Thyroid gland (tissue), 4 donors: ENCODE results near the gene DAB2IP. TPM values are rescaled to one million over a fixed set of nuclear protein-coding genes. Genes with fewer than 3 reads are reported as not detected.
A peak's percentile ranks its signal among the peaks of the same experiment; 100 is the strongest.

Source experiments
- DNase-seq, 2 donors: peaks; one replicate each; pipeline ENCODE4 v3.0.0-alpha.2; 2019
- H3K27ac ChIP-seq, 3 donors: fragments of 200-600 bp; sonication (generic); 1 replicate in 2 of 3; 2 replicates in 1 of 3; pipeline ENCODE4 v1.5.1; 2016 to 2019; ENCODE audit warnings: mild to moderate bottlenecking in 1 of 3, moderate library complexity in 1 of 3
- H3K27me3 ChIP-seq: fragments of 200-600 bp; sonication (generic); one replicate; pipeline ENCODE4 v1.5.1; 2019
- H3K36me3 ChIP-seq, 2 donors: fragments of 200-600 bp; sonication (generic); one replicate each; pipeline ENCODE4 v1.5.1; 2016 to 2019
- H3K4me1 ChIP-seq, 2 donors: fragments of 200-600 bp; sonication (generic); one replicate each; pipeline ENCODE4 v1.5.1; 2017 to 2019
- H3K4me3 ChIP-seq, 3 donors: fragments of 200-600 bp; sonication (generic); replicated peaks in 1 of 3; 1 replicate in 2 of 3; 2 replicates in 1 of 3; pipeline ENCODE4 v1.5.1; 2016; ENCODE audit warnings: mild to moderate bottlenecking in 1 of 3
- H3K9me3 ChIP-seq: fragments of 200-600 bp; sonication (generic); one replicate; pipeline ENCODE4 v1.5.1; 2017
- POLR2A ChIP-seq, 2 donors: fragments of 450-650 bp; IDR thresholded peaks; one replicate each; pipeline ENCODE4 v1.6.1; 2017; ENCODE audit warnings: antibody characterized with exemption in 2 of 2, mild to moderate bottlenecking in 2 of 2, moderate library complexity in 1 of 2
- WGBS, 2 donors: methylation state at CpG; one replicate each; pipeline ENCODE4 v1.1.5; 2017; 5-methylcytosine and 5-hydroxymethylcytosine counted together
- intact Hi-C: fragments of 100-400 bp; cut with DNase I; formaldehyde crosslinking; loops from one replicate; pipeline ENCODE4 v1.15.1; 2023
- total RNA-seq, 4 donors: library from RNA; depleted of rRNA; stranded (reverse); fragments of >200 nt; gene quantifications; one replicate each; pipeline ENCODE4 v1.2.3, GENCODE V29; 2016
- TF ChIP-seq, protein P1 (sequence below), 6 experiments: fragments of 200-600 bp in 3 of 6; fragments of 450-650 bp in 3 of 6; sonication (generic) in 3 of 6; IDR thresholded peaks; one replicate each; pipeline ENCODE4 v1.5.1; 2016 to 2019; ENCODE audit warnings: antibody characterized with exemption in 6 of 6, mild to moderate bottlenecking in 2 of 6, inconsistent platforms in 1 of 6, moderate library complexity in 1 of 6

DAB2IP gene
- total RNA-seq, 4 donors from 2014 or later, result 26.0 to 48.5 (median 38.2) TPM

DNA sequence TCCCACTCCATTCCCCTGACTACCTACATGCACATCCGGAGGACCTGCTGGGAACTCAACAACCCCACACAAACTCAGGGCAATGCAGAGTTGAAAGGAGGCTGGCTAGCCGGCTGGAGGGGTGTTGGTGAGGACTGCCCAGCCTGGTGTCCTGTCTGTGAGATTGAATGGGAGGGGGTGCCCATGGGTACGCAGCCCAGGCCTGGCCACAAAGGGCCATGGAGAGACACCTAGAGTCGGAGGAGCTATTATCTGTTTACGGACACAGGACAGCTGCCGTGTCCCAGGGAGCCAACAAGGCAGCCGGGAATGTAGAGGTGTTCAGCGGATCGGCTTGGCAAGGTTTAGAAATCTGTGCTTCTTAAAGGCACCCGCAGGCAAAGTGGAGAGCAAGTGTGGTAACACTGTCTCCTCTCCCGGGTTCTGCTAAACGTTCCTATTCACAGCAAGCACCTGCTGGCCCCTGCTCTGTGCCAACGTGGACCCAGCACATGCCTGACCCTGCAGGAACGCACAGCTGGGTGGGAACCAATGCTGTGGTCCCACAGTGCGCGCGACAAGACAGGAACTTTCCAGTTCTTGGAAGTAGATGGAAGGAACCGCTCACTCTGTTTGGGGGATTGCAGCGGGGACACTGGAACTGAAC is 166.7 kb downstream of the DAB2IP start:
- Histone ChIP-seq H3K27me3 (no peaks in the 10 kb centered on the region), H3K4me1 (peaks cover 7 to 14% of the 10 kb centered on the region in 2 donors), H3K27ac (no peak overlapping the region), H3K36me3 (no peaks in the 10 kb centered on the region), H3K9me3 (no peaks in the 10 kb centered on the region), H3K4me3 (no peak overlapping the region)
- intact Hi-C loops, result no loop called here
- DNase-seq, result no peak
- TF ChIP-seq, protein P1, sequence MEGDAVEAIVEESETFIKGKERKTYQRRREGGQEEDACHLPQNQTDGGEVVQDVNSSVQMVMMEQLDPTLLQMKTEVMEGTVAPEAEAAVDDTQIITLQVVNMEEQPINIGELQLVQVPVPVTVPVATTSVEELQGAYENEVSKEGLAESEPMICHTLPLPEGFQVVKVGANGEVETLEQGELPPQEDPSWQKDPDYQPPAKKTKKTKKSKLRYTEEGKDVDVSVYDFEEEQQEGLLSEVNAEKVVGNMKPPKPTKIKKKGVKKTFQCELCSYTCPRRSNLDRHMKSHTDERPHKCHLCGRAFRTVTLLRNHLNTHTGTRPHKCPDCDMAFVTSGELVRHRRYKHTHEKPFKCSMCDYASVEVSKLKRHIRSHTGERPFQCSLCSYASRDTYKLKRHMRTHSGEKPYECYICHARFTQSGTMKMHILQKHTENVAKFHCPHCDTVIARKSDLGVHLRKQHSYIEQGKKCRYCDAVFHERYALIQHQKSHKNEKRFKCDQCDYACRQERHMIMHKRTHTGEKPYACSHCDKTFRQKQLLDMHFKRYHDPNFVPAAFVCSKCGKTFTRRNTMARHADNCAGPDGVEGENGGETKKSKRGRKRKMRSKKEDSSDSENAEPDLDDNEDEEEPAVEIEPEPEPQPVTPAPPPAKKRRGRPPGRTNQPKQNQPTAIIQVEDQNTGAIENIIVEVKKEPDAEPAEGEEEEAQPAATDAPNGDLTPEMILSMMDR (IDR thresholded peaks at IDR 0.05), result no peak
- no peak for TF ChIP-seq POLR2A (IDR thresholded peaks at IDR 0.05)
- WGBS, 2 donors, result 80 to 94% methylated on average over 19 of the region's 19 CpGs

DNA sequence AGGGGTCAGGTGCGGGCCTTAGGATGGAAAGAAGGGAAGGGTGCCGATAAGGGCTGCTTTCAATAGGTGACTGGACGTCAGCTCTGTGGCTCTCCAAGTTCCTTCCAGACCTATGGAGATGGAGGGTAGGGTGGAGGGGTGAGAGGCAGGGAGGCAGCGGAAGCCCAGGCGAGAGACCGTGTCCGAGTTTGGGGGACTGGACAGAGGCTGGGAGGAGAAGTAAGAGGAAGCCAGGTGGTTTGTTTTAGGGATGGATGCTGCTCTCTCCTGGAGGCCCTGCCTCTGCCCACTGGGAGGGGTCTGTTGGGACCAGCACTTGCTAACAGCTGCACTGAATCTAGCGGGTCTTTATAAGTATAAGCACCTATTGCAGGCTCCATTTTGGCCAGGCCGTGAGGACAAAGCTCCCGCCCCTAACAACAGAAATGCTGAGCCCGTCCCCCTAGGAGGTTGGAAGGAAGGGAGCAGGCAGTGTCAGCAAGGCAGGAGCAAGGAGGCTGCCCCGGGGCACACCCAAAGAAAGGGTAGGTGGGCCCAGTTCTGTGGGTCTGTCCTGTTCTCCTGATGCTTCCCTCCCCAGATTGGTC is 167.5 kb downstream of the DAB2IP start:
- no peak for DNase-seq
- intact Hi-C loops, result no loop called here
- no peak overlapping the region for H3K4me3 ChIP-seq
- no peaks in the 10 kb centered on the region for H3K36me3 ChIP-seq
- no peak for TF ChIP-seq POLR2A (IDR thresholded peaks at IDR 0.05)
- TF ChIP-seq, protein P1 (IDR thresholded peaks at IDR 0.05), result no peak
- 94% methylated on average over 10 to 12 of the region's 12 CpGs for WGBS, 2 donors
- no peaks in the 10 kb centered on the region for H3K27me3 ChIP-seq
- no peaks in the 10 kb centered on the region for H3K9me3 ChIP-seq
- H3K4me1 ChIP-seq, result peaks cover 7 to 14% of the 10 kb centered on the region in 2 donors
- H3K27ac ChIP-seq, result no peak overlapping the region

DNA sequence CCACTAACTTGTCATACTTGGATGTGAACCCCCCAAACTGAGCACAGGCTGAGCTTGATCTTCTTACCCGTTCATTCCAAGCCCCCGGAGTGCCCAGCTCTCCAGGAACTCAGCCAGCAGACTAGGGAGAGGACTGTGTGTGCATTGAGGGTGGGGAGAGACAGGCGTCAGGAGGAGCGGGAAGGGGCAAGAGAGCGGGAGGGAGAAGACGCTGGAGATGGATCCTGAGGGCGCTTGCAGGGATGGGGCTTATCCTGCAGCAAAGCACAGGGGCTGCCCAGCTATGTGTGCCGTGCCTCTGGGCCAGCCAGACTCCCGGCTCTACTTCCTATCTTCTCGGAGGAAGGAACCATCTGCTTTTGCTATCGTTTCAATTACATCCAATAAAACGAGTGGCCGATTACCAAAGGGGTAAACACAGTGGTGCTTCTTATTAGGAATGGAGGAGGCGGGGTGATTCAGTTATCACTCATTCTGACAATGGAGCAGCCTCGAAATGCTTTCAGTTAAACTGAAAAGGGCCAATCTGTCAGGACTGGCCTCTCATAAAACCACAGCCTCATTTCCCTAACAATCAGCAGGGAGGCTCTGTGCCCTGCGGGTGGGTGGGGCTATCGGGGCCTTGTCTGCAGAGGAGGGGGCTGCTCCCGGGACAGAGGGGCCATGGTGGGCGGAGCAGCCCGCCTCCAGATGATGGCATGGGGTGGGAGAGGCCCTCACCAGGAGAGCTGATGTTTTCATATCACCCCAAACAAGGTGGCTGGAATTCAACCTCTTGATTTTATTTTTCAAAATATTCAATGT is 168.2 kb downstream of the DAB2IP start:
- DNase-seq, result peak in 1 of 2 donors; percentile 71
- Histone ChIP-seq H3K27ac (no peak overlapping the region), H3K27me3 (no peaks in the 10 kb centered on the region), H3K9me3 (no peaks in the 10 kb centered on the region), H3K4me3 (no peak overlapping the region), H3K36me3 (no peaks in the 10 kb centered on the region), H3K4me1 (peaks cover 7 to 14% of the 10 kb centered on the region in 2 donors)
- 29 to 48% methylated on average over 18 to 20 of the region's 20 CpGs for WGBS, 2 donors
- TF ChIP-seq, protein P1 (IDR thresholded peaks at IDR 0.05), result no peak
- TF ChIP-seq POLR2A (IDR thresholded peaks at IDR 0.05), result no peak
- intact Hi-C loops, result loop anchor here (10.0 kb wide), 1 partner anchor 55 kb away; no protein-coding TSS in a partner anchor

DNA sequence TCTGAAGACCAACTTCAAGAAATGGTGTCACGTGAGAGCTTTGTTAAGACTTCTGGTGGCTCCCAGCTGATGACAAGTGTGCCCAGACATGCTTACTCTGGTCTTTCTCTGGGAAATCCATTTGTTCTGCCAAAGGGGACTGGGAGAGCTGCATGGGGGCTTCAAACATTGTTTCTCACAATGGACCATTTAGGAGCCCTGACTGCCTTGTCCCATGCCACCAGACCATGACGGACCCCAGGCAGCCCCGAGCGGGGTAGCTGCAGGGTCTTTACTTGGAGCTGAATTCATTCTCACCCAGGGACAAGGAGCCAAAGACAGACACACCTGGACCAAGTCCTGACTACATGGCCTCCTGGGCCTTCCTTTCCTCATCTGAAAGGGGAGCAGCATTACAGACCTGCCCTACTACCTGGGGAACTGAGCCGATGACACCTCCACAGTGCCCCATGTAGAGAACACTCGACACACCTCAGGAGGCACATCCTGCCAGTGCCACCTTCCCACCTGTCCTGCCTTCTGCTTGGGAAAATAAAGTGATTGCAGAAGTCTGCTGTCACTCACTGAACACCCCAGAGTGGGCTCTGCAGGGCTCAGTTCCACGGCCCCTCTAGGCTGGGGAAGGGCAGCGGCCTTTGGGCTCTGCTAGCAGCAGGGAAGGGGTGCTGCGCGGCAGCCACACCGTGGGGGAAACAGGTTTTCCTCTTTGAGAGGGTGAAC is 169.0 kb downstream of the DAB2IP start:
- H3K27ac ChIP-seq, result no peak overlapping the region
- WGBS, 2 donors, result 70 to 76% methylated on average over 8 of the region's 11 CpGs
- peaks cover 7 to 14% of the 10 kb centered on the region in 2 donors for H3K4me1 ChIP-seq
- intact Hi-C loops, result loop anchor here (10.0 kb wide), 1 partner anchor 56 kb away; no protein-coding TSS in a partner anchor
- peak in 1 of 2 donors; percentile 21 for DNase-seq
- H3K27me3 ChIP-seq, result no peaks in the 10 kb centered on the region
- no peak overlapping the region for H3K4me3 ChIP-seq
- H3K36me3 ChIP-seq, result no peaks in the 10 kb centered on the region
- no peak for TF ChIP-seq POLR2A (IDR thresholded peaks at IDR 0.05)
- TF ChIP-seq, protein P1 (IDR thresholded peaks at IDR 0.05), result no peak
- no peaks in the 10 kb centered on the region for H3K9me3 ChIP-seq
